GM18526 (cell line): ENCODE data around the gene RNF123.

ENCODE experiments used
- POLR2A ChIP-seq: IDR thresholded peaks from 3 replicates; pipeline ENCODE4 v1.6.1; 2011; ENCODE audit not compliant: insufficient read length; ENCODE audit errors: extremely low read depth

Gene RNF123

DNA sequence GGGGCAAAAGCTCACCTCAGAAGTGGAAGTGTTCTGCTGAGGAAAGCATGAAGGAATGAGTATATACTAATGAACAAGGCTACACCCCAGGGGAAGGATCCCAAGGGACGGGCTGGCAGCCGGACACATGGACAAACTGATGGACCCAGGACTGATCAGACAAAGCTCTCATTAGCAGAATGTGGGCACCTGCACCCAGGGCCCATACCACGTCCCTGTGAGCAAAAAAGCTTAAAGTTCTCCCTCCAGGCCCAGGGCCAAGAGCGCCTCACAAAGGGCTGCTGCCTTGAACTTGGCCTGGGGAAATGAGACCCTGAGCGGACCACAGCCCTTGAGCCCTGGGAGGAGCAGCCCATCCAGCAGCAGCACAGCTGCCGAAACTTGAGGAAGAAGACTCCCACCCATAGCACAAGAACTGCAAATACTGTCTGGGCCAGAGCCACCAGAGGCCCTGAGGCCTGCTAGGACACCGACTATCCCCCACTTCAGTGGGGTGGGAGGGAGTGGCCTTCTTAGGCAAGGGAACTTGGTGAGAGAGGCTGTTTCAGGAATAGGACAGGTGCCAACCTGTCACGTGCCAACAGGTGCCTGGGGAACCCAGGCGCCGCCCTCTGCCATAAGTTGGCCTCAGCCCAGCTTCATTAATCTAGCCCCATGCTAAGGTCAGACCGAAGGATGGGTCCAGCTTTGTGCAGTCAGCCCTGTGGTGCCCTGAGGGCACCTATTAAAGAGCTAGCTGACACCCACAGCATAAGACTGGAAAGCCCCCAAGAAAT lies 36.7 kb downstream of the RNF123 start:
- TF ChIP-seq POLR2A, result no peak

GRCh38 chr3:49727154-49727923 lies 38.0 kb downstream of the RNF123 start:
- TF ChIP-seq POLR2A, result no peak

- TF ChIP-seq POLR2A, result no peak
Measured at GRCh38 chr3:49727924-49728361, 38.6 kb downstream of the RNF123 start.

DNA sequence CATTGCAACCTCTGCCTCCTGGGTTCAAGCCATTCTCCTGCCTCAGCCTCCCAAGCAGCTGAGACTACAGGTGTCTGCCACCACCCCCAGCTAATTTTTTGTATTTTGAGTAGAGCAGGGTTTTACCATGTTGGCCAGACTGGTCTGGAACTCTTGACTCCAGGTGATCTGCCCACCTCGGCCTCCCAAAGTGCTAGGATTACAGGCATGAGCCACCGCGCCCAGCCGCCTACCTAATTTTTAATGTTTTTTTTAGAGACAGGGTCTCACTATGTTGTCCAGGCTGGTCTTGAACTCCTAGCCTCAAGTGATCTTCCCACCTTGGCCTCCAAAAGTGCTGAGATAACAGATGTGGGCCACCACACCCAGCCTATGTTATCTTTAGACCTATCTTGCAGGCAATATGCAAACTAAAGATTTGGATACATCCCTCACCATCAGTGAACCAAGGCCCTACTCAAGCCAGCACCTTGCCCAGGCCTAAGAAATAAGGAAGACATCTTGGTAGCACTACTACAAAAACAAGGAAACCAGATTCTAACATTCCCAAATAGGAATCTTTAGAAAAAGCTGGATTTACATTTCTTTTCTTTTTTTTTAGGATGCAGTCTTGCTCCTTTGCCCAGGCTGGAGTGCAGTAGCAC lies 40.7 kb downstream of the RNF123 start:
- no peak for TF ChIP-seq POLR2A

- no peak for TF ChIP-seq POLR2A
Measured at GRCh38 chr3:49732597-49732996, 43.2 kb downstream of the RNF123 start.

DNA sequence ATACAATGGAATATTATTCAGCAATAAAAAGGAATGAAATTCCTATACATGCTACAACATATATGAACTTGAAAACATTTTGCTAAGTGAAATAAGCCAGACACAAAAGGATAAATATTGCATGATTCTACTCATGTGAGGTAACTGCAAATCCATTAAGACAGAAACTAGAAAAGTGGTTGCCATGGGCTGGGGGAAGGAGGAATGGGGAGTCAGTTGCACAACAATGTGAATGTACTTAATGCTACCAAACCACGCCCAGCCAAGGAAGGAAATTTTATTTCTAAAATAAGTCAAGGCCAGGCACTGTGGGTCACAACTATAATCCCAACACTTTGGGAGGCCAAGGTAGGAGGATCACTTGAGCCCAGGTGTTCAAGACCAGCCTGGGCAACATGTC lies 44.2 kb downstream of the RNF123 start:
- no peak for TF ChIP-seq POLR2A

- TF ChIP-seq POLR2A, result no peak
Measured at GRCh38 chr3:49734752-49735151, 45.4 kb downstream of the RNF123 start.

DNA sequence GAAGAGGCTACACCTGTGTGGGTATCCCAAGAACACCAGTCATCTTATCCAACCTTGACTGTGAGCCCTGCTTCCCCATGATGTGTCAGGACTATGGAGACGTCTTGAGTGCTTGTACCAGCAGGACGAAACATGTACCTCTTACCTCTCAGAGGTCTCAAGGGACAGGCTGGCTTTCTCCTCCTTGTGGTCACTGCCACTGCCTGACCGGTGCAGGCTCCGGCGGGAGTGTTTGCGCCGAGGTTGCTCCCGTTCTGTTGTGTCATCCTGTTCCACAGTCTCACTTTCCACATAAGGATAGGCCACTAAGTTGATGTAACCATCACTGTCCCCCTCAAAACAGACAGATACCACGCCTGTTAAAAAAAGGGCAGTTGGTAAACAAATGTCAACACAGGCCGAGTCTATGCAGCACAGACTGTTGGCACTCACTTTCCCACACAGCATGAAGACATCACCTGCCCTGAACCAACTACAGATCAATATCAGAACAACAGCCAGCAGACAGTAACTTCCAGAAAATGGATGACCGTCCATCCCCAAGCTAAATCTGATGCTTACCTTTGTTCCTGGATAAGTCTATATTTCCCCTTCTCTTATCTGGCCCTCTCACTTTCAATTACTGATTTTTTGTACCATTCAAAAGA lies 48.8 kb downstream of the RNF123 start:
- no peak for TF ChIP-seq POLR2A

GRCh38 chr3:49740427-49740826 lies 51.1 kb downstream of the RNF123 start:
- no peak for TF ChIP-seq POLR2A

DNA sequence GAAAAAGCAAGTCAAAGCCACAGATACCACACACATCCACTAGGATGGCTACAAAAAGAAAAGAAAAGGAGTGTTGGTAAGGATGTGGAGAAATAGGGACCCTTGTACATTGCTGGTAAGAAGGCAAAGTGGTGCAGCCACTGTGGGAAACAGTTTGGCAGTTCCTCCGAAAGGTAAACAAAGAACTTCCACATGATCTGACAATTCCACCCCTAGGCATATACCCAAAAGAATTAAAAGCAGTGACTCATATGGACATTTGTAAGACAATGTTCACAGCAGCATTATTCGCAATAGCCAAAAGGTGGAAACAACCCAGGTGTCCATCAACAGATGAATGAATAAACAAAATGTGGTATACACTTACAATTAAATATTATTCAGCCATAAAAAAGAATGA lies 56.6 kb downstream of the RNF123 start:
- TF ChIP-seq POLR2A, result no peak

DNA sequence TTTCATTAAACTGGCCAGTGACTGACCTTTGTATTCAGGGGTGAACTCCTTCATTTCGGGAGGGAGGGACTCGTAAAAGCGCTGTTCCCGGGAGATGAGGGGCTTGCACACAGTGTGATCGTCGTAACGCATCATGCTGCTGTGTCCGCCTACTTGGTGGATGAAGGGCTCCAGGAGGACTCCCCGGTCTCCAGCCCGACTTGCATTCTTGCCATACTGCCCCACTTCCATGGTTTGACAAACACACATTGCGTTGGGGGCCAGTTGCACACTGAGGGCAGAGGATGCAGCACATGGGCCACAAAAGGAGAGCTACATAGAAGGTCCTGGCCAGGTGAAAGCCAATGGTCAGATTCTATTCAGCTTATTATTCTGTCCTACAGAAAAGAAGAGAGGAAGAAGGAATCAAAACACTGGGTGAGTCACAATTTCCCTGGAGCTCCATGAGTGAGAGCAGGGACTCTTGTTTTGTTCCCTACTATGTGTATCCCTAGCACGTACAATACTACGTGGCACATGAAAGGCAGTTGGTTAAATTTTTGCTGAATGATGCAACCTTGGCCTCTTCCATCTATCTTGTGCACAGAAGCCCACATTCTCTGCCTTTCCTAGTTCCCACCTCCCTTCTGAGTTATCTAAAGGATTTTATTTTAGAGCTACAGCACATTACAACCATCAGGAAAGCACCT lies 58.6 kb downstream of the RNF123 start:
- TF ChIP-seq POLR2A, result no peak

- TF ChIP-seq POLR2A, result no peak
Measured at GRCh38 chr3:49750056-49750455, 60.7 kb downstream of the RNF123 start.

DNA sequence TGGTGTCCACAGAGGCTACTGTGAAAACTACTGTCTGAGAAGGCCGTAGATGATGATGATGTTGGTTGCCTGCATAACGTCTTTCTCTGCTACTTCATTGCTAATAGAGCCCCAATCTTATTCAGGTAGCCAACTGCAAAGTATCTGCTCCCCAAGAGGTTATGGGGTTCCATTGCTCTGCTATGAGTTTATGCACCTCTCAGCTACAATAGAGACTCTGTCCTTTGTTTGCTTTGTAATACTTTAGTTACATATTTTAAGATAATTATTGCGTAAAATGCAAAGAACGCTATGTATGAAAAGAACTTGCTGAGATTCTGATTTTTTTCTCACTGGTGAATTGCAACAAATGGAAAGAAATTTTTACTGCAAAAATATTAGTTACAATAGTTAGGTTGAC lies 62.1 kb downstream of the RNF123 start:
- TF ChIP-seq POLR2A, result no peak

DNA sequence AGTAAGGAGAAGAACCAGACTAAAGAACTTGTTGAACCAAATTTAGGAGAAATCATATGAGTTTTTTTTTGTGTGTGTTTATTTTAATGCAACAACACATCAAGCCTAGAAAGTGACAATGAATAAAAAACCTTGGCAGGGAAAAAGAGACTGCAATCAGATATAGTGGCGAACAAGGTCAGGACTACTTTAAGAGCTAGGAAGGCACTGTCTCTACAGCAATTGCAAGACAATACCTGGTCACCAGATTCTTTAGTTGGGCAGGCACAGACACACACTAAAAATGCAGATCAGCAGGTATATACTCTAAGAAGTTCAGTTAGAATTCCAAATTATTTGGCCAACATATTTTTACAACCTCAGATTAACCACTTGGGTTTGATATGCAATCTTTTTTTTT lies 65.2 kb downstream of the RNF123 start:
- TF ChIP-seq POLR2A, result no peak

DNA sequence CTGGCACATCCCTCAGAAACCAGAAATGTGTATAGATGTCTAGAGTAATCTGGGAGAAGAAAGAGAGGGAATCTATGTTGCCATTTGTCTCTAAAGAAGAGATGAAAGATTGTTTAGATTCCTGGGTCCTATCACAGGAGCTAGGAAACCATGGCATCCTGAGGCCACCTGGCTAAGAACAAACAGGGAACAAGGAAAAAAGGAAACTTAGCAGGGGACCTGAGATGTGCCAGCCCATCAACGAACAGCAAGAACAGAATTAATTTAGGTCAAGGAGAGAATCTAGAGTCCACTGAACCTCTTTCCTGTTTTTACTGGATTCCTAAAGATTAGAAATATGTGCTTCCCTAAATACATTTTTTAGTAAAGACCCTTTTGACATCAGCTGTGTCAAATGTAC lies 66.7 kb downstream of the RNF123 start:
- no peak for TF ChIP-seq POLR2A

GRCh38 chr3:49757197-49757596 lies 67.8 kb downstream of the RNF123 start:
- no peak for TF ChIP-seq POLR2A

DNA sequence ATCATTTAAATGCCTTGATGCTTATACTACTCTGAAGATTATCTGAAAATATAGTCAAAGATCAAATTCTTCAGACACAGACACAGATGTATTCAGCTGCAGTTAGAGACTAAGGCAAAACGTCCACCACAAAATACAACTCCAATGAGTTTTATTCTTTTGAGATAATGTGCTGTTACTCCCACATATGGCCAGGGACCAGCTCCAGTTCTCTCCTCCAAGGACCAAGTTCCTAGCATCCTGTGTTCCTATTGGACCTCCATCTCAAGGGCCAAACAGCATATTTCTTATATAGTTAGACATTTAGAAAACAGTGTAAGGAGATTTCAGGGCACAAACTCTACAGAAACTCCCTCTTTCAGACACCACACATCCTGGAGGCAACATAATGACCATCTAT lies 69.9 kb downstream of the RNF123 start:
- no peak for TF ChIP-seq POLR2A
